NCI-H187 treated with DMSO at 0.1 percent for 48 hours (cell line): ENCODE measurements around the gene UST.

Experiments
- DNase-seq: peaks from one replicate; lab custom pipeline; 2025; lab: John Stamatoyannopoulos, UW

Gene UST

GRCh38 chr6:148803979-148804378, 57.1 kb downstream of the UST start:
- DNase-seq: no peak

GRCh38 chr6:148805777-148806176, 58.9 kb downstream of the UST start:
- DNase-seq: no peak

- no peak for DNase-seq
Observed at GRCh38 chr6:148807784-148808183, 61.0 kb downstream of the UST start.

GRCh38 chr6:148808786-148809304, 62.0 kb downstream of the UST start:
- no peak for DNase-seq

GRCh38 chr6:148811459-148811858, 64.6 kb downstream of the UST start:
- DNase-seq: no peak

GRCh38 chr6:148814082-148814790, 67.4 kb downstream of the UST start:
- no peak for DNase-seq

- DNase-seq: no peak
Observed at GRCh38 chr6:148814869-148815268, 68.0 kb downstream of the UST start.

GRCh38 chr6:148816117-148816516, 69.3 kb downstream of the UST start:
- DNase-seq: no peak

GRCh38 chr6:148817689-148818088, 70.9 kb downstream of the UST start:
- DNase-seq: no peak

GRCh38 chr6:148818939-148819575, 72.2 kb downstream of the UST start:
- DNase-seq: no peak

GRCh38 chr6:148819852-148820251, 73.0 kb downstream of the UST start:
- no peak for DNase-seq

- DNase-seq: no peak
Observed at GRCh38 chr6:148822819-148823218, 76.0 kb downstream of the UST start.

- DNase-seq: no peak
Observed at GRCh38 chr6:148824291-148824690, 77.5 kb downstream of the UST start.

GRCh38 chr6:148824960-148825359, 78.1 kb downstream of the UST start:
- no peak for DNase-seq

GRCh38 chr6:148825492-148825891, 78.7 kb downstream of the UST start:
- DNase-seq: no peak

- no peak for DNase-seq
Observed at GRCh38 chr6:148827416-148828045, 80.7 kb downstream of the UST start.

- no peak for DNase-seq
Observed at GRCh38 chr6:148828047-148828446, 81.2 kb downstream of the UST start.

GRCh38 chr6:148829415-148830101, 82.7 kb downstream of the UST start:
- no peak for DNase-seq

- no peak for DNase-seq
Observed at GRCh38 chr6:148830614-148831013, 83.8 kb downstream of the UST start.

- no peak for DNase-seq
Observed at GRCh38 chr6:148831064-148831463, 84.2 kb downstream of the UST start.

- no peak for DNase-seq
Observed at GRCh38 chr6:148831531-148831930, 84.7 kb downstream of the UST start.

- no peak for DNase-seq
Observed at GRCh38 chr6:148835920-148836441, 89.2 kb downstream of the UST start.
